ENCODE measurements around the gene ASCL5. TPM values are rescaled to one million over a fixed set of nuclear protein-coding genes. Genes with fewer than 3 reads are reported as not detected.

The ASCL5 gene
- total and polyA plus RNA-seq, 9 of the 15 experiments (the other 6 are each of a cell fraction or from before 2014, with no cell fraction given): 0.09 TPM; not detected in 8

- Histone ChIP-seq H3K4me1 (replicated peaks in 1 of 2; ENCODE audit: control insufficient read depth in 2 of 2, insufficient read depth in 2 of 2, low read length in 2 of 2) (no peaks in the 10 kb centered on the region), H3K4me2 (ENCODE audit: insufficient read depth, low read length) (no peak overlapping the region), H3K4me3 (no peak overlapping the region), H3K9me3 (replicated peaks; ENCODE audit: control insufficient read depth, insufficient read depth, low read depth, low read length) (no peaks in the 10 kb centered on the region), H3K9me1 (ENCODE audit: control insufficient read depth, insufficient read depth, low read length) (no peaks in the 10 kb centered on the region), H4K20me1 (replicated peaks; ENCODE audit: control insufficient read depth, insufficient read depth, low read length) (peaks cover 10% of the 10 kb centered on the region; the same call in 1 of the 2 replicates), H3K9ac (ENCODE audit: insufficient read depth in 1 of 2, low read depth in 2 of 2, low read length in 2 of 2) (no peak overlapping the region), H3K27me3 (ENCODE audit: control insufficient read depth in 2 of 2, insufficient read depth in 2 of 2, low read length in 2 of 2) (peaks cover 59 to 87% of the 10 kb centered on the region in 2 experiments), H2AFZ (ENCODE audit: low read depth, low read length) (no peak overlapping the region), H3K79me2 (ENCODE audit: control insufficient read depth, insufficient read depth, low read length) (no peaks in the 10 kb centered on the region), H3K27ac (ENCODE audit: extremely low read depth, low read depth, low read length) (no peak overlapping the region), H3K36me3 (ENCODE audit: control insufficient read depth, insufficient read depth, low read length) (no peaks in the 10 kb centered on the region)
- BruUV-seq (replicated peaks): no TSS peak
- TF ChIP-seq FOXJ3 (CRISPR knock-in tag; IDR thresholded peaks at IDR 0.05) (no peak), NFIC (IDR thresholded peaks at IDR 0.05) (no peak), ZNF668 (CRISPR knock-in tag; IDR thresholded peaks at IDR 0.05) (no peak), E2F1 (CRISPR knock-in tag; IDR thresholded peaks at IDR 0.05) (no peak), FOXM1 (IDR thresholded peaks at IDR 0.05; ENCODE audit: low read depth) (no peak), FOXM1 (CRISPR knock-in tag; IDR thresholded peaks at IDR 0.05; ENCODE audit: low read depth) (no peak), RBM22 (IDR thresholded peaks at IDR 0.05; ENCODE audit: low read depth, low read length, poor library complexity, severe bottlenecking) (no peak), FOXP1 (CRISPR knock-in tag; IDR thresholded peaks at IDR 0.05) (no peak), ZNF124 (CRISPR knock-in tag; IDR thresholded peaks at IDR 0.05) (no peak), NR3C1 (CRISPR knock-in tag; IDR thresholded peaks at IDR 0.05) (no peak), PATZ1 (CRISPR knock-in tag; IDR thresholded peaks at IDR 0.05; ENCODE audit: borderline replicate concordance) (no peak), ETV1 (tag; conservative IDR thresholded peaks at IDR 0.05; ENCODE audit: low read depth) (no peak), RHOXF2B (CRISPR knock-in tag; conservative IDR thresholded peaks at IDR 0.05) (no peak), RBM17 (IDR thresholded peaks at IDR 0.05; ENCODE audit: borderline replicate concordance, low read depth, low read length) (no peak)
- WGBS (ENCODE audit: insufficient coverage, low coverage, missing lambda C conversion rate): 3% methylated on average over 2 of the region's 2 CpGs
- ChIA-PET POLR2A (interaction anchor here (0.8 kb wide), 1 partner anchor 44 kb away, joined by 3 read pairs; no protein-coding TSS in a partner anchor), CTCF (ENCODE audit: low intra/inter-chr PET ratio) (no interaction called here)
- intact Hi-C loops (cut with micrococcal nuclease): no loop called here
- in situ Hi-C loops (cut with MboI): no loop called here
- DNase-seq (ENCODE audit: extremely low read depth in 1 of 4, low spot score in 3 of 4) (no peak), FAIRE-seq (no peak), ATAC-seq (no peak)
These were observed 31.4 kb downstream of the ASCL5 start for GRCh38 chr1:201095581-201095980.

All from K562 (cell line).